ENCODE data around the gene LPP.

The LPP gene

DNA sequence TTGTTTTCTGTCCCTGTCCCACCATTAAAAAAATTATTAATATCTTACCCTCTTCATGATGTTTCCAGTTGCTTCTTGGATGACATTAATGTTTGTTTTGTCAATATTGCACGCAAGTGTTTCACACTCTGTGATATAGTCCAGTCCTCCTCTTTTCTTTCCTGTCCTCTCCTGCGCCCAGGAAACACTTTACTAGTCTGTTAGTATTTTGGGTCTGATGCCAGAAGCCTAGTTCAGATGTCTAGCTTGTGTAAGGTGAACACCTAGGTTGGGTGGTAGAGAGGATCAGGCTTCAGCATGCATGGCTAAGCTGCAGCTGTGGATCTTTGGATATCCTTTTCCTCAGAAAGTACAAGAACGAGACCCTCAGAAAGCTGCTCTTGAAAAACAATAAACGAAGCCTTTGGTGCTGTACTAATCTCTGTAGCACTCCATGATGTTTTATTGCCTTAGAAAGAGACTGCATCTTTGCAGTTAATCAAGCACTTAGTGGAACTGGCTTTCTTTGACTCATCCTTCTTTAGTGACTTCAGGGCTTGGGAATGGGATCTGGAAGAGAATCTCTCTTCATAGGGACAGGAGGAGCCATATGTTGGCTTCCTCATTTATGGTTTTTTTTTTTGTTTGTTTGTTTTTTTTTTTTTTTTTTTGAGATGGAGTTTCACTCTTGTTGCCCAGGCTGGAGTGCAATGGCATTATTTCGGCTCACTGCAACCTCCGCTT, 253.4 kb downstream of the LPP start:
- H3K4me3 ChIP-seq (ENCODE audit: low read depth, low read length) = no peak overlapping the region
- TF ChIP-seq, protein P1, sequence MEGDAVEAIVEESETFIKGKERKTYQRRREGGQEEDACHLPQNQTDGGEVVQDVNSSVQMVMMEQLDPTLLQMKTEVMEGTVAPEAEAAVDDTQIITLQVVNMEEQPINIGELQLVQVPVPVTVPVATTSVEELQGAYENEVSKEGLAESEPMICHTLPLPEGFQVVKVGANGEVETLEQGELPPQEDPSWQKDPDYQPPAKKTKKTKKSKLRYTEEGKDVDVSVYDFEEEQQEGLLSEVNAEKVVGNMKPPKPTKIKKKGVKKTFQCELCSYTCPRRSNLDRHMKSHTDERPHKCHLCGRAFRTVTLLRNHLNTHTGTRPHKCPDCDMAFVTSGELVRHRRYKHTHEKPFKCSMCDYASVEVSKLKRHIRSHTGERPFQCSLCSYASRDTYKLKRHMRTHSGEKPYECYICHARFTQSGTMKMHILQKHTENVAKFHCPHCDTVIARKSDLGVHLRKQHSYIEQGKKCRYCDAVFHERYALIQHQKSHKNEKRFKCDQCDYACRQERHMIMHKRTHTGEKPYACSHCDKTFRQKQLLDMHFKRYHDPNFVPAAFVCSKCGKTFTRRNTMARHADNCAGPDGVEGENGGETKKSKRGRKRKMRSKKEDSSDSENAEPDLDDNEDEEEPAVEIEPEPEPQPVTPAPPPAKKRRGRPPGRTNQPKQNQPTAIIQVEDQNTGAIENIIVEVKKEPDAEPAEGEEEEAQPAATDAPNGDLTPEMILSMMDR (IDR thresholded peaks at IDR 0.05; ENCODE audit: low read depth, low read length, missing control alignments) = no peak
- DNase-seq (ENCODE audit: low read depth) = no peak
- in situ Hi-C loops (cut with HindIII; ENCODE audit: low sequenced_read_pairs) = no loop called here

DNA sequence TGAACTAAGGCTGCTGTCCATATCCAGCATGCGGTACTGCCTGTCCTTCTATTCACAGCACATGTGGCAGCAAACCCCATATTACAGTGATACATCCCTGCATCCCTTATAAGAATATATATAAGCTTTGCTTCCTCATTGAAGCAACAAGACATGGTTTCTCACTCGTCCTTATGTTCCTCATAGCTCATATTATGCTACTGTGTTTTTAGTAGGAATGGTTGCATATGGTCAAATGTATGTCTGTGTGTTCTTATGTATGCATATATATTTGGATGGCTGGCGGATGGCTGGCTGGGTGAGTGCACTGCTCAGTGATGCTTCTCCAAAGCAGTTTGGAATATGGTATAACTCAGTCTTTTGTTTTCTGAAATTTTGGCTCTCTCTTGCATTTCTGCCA, 254.9 kb downstream of the LPP start:
- no peak for DNase-seq (ENCODE audit: low read depth)
- H3K4me3 ChIP-seq (ENCODE audit: low read depth, low read length) = no peak overlapping the region
- in situ Hi-C loops (cut with HindIII; ENCODE audit: low sequenced_read_pairs) = no loop called here
- TF ChIP-seq, protein P1 (IDR thresholded peaks at IDR 0.05; ENCODE audit: low read depth, low read length, missing control alignments) = no peak

DNA sequence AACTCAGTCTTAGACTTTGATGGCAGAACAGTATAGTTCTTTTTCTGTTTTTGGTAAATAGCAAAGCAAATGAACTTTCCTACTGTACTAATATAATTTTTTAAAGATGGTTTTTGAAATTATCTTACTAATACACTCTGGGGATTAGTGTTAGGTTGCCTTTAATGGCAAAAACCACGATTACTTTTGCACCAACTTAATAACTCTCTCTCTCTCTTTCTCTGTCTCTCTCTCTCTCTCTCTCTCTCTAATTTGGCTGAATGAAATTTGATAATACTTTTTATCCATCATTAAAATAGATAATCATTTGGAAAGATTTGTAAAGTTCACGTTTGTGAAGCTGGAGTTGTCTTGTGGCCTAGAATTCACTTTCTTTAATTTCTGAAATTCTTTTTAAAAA, 257.8 kb downstream of the LPP start:
- DNase-seq (ENCODE audit: low read depth) = no peak
- in situ Hi-C loops (cut with HindIII; ENCODE audit: low sequenced_read_pairs) = no loop called here
- TF ChIP-seq, protein P1 (IDR thresholded peaks at IDR 0.05; ENCODE audit: low read depth, low read length, missing control alignments) = no peak
- no peak overlapping the region for H3K4me3 ChIP-seq (ENCODE audit: low read depth, low read length)

DNA sequence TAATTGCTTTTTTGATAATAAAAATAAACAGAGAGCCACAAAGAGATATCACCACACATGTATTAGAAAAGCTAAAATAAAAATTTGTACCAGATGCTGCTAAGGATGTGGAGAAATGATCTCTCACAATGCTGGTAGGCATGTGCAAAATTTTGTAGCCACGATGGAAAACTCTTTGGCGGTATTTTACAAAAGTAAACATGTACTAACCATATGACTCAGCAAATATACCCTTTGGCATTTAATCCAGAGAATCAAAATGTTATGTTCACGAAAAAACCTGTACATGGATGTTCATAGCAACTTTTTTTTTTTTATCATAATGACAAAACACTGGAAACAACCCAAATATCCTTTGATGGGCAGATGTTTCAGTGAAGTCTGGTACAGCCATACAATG, 261.2 kb downstream of the LPP start:
- in situ Hi-C loops (cut with HindIII; ENCODE audit: low sequenced_read_pairs) = no loop called here
- DNase-seq (ENCODE audit: low read depth) = no peak
- TF ChIP-seq, protein P1 (IDR thresholded peaks at IDR 0.05; ENCODE audit: low read depth, low read length, missing control alignments) = no peak
- no peak overlapping the region for H3K4me3 ChIP-seq (ENCODE audit: low read depth, low read length)

DNA sequence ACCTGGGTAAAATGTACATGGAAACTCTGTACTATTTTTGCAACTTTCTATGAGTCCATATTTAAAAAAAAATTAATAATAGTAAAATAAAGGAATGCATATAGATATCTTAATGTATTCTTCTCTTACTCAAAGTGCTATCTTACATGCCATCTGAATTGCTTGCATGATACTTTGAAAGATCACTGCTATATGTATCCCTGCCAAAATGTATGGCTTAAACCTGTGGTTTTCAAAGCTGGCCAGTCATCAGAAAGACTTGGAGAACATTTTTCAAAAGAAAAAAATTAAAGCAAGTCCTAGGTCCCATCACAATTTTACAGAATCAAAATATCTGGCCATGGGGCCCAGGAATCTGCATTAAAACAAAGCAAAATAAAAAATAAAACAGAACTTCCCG, 262.1 kb downstream of the LPP start:
- in situ Hi-C loops (cut with HindIII; ENCODE audit: low sequenced_read_pairs) = no loop called here
- no peak for DNase-seq (ENCODE audit: low read depth)
- no peak overlapping the region for H3K4me3 ChIP-seq (ENCODE audit: low read depth, low read length)
- TF ChIP-seq, protein P1 (IDR thresholded peaks at IDR 0.05; ENCODE audit: low read depth, low read length, missing control alignments) = no peak

DNA sequence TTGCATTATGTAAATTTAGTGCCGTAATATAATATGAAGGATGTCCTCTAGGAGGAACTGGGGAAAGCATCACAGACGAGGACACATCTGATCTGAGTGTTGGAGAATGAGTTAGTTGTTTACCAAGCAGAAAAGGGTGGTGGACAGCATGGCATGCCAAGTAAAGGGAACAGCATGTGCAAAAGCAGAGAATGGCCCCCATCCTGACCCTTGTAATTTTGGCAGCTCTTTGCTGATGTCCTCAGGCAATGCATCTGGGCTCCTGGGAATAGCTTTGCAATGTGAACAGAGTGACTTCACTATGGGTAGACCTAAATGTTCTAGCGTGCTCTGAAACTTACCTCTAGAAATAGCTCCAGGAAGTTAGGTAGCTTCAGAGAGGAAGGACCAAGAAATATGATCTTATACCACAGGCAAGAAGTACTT, 263.3 kb downstream of the LPP start:
- no peak for DNase-seq (ENCODE audit: low read depth)
- H3K4me3 ChIP-seq (ENCODE audit: low read depth, low read length) = no peak overlapping the region
- TF ChIP-seq, protein P1 (IDR thresholded peaks at IDR 0.05; ENCODE audit: low read depth, low read length, missing control alignments) = no peak
- in situ Hi-C loops (cut with HindIII; ENCODE audit: low sequenced_read_pairs) = no loop called here
